GM19238 (cell line): Measurements from ENCODE around the gene RELA.
"Not testable (repeated sequence)": the region's sequence is repeated elsewhere in the genome, so short reads cannot be mapped to it uniquely, and the experiment has no call there.

Experiments used
- DNase-seq: peaks from one replicate; pipeline ENCODE4 v3.0.0; 2011; ENCODE audit warnings: low spot score; ENCODE audit not compliant: insufficient read length

Gene RELA

DNA sequence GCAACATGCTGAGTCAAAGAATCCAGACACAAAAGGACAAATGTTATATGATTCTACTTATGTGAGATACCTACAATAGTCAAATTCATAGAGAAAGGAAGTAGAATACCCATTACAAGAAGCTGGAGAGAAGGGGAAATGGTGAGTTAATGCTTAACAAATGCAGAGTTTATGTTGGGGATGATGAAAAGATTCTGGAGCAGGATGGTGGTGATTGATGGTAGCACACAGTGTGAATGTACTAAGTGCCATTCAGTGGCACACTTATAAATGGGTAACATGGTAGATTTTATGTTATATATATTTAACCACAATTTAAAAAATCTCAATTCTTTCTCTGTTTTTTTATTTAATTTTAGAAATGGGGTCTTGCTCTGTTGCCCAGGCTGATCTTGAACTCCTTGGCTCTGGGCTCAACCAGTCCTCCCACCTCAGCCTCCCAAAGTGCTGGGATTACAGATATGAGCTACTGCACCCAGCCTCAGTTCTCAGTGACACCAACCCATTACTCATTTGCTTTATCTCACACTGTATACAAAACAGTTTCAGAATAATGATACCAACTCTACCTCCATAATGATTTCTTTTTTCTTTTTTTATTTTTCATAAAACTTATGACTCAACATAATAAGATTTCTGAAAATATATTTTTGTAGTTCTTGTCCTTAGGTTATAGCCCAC lies 9.6 kb upstream of the RELA start:
- no peak for DNase-seq

DNA sequence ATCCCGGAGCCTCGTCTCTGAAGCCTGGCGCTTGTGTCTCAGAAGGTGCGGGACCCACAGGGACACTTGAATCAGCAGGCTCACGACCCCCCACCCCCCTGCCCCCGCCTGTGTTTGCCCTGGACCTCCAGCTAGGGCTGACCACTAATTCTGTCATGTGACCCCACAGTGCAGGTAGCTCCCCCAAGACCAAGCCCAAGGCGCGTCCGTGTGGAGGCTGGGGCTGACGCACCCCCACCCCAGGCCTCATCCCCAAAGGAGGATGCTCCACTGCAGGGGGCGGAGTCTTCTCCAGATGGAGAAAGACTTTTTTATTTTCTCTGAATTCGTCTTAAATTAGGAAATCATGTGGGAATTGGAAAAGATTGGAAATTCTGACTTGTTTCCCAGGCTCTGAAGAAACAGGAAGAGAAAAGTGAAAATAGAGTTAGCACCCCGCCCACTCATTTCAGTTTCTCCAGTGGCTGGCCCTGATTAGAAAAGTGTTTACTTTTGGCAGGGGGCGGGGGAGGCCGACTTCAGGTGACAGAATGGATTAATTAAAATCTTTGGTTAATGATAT lies 1.0 kb upstream of the RELA start:
- DNase-seq: no peak

DNA sequence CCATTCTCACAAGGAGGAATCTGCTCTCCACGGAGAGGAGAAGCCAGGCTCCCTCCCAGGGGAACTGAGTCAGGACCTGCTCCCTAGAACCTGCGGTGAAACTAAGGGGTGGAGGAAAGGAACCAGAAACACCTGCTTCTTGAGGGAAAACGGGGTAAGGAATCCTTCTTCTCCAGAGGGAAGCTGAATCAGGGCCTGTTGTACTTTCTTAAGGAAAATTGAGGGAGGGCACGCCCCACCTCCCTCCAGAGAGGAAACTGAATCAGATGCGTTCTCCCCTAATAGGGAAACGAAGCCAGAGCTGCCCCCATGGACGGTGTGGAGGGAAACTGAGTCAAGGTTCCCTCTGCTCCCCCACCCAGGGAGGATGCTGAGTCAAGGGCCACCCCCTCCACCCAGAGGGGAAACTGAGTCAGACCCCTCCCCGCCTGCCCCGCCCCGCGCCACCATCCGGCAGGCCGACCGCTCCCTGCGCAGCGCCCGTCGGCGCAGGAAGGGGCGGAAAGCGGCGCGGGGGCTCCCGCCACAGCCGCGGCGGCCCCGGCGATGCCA lies 393 bp downstream of the RELA start:
- no peak for DNase-seq

DNA sequence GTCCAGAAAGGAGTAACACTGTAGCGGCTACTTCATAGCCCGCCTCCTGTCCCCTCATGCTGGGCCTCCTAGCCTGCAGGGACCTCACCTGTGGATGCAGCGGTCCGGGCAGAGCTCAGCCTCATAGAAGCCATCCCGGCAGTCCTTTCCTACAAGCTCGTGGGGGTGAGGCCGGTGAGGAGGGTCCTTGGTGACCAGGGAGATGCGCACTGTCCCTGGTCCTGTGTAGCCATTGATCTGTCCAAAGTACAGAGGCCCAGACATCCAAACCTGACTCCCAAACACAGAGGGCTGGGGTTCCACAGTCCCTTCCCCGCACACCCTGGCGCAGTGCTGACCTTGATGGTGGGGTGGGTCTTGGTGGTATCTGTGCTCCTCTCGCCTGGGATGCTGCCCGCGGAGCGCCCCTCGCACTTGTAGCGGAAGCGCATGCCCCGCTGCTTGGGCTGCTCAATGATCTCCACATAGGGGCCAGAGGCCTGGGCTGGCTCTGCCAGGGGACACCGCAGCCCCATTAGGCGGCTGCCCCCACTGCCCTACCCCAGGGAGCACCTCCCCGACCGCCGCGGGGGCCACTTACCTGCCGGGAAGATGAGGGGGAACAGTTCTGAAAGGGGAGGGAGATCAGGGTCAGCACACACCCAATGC lies 993 bp downstream of the RELA start:
- no peak for DNase-seq

DNA sequence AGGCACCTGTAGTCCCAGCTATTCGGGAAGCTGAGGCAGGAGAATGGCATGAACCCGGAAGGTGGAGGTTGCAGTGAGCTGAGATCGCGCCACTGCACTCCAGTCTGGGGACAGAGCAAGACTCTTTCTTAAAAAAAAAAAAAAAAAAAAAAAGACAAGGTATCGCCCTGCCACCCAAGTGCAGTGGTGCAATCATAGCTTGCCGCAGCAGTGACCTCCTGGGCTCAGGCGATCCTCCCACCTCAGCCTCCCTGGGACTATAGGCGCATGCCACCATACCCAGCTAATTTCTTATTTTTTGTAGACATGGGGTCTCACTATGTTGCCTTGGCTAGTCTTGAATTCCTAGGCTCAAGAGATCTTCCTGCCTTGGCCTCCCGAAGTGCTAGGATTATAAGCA lies 1.8 kb downstream of the RELA start:
- DNase-seq: not testable (repeated sequence)

DNA sequence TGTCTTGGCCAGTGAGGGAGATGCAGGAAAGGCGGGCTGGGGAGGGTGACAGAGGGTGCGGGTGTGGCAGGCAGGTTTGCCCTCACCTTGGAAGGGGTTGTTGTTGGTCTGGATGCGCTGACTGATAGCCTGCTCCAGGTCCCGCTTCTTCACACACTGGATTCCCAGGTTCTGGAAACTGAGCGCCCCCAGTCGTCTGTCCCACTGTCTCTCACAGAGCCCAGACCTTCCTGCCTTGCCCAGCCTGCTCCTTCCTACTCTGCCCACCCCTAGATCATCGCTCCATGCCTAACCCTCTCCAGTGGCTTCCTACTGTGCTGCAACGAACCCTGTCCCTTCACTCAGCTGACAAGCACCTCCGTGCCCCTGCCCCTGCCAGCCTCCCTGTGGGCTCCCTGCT lies 2.7 kb downstream of the RELA start:
- DNase-seq: no peak

DNA sequence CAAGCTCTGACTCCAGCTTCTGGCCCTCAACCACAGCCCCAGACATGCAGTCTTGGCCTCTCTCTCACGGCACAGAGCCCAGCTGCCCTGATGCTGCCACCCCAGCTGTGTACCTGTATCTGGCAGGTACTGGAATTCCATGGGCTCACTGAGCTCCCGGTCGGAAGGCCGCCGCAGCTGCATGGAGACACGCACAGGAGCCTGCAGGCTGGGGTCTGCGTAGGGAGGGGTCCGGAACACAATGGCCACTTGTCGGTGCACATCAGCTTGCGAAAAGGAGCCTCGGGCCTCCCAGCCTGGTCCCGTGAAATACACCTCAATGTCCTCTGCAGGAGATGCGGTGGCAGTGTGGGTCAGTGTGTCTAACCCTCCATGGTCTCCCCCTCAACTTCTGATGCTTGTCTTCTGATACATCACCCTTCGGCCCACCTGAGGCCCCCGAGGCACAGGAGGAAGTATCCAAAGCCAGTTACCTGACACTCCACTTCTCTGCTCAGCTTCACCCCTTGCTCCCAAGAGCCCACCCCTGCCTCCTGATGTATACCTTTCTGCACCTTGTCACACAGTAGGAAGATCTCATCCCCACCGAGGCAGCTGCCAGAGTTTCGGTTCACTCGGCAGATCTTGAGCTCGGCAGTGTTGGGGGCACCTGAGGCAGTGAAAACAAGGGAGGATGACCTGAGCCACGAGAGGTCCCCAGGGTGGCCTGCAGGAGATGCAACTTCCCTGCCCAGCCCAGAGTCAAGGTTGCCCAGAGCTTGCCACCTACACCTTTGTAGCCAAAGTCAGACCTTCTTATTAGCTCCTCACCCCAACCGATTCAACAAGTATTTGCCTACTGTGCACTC lies 4.3 kb downstream of the RELA start:
- no peak for DNase-seq

DNA sequence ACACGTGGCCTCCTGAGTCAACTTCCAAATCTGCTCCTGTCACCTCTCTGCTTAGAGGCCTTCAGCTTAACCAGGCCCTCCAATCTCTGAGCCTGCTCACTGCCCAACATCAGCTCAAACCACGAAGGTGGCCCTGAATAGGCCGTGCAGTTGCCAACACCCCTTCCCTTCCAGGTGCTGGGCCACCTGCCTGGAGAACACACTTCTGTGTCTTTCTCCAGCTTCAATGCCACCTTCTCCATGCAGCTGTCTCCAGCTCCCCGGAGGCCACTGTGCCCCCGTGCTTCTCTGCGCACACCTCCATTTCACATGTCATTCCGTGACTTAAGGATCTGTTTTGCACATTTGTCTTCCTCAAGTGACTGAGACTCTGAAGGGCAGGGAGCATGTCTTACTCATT lies 5.3 kb downstream of the RELA start:
- DNase-seq: no peak

DNA sequence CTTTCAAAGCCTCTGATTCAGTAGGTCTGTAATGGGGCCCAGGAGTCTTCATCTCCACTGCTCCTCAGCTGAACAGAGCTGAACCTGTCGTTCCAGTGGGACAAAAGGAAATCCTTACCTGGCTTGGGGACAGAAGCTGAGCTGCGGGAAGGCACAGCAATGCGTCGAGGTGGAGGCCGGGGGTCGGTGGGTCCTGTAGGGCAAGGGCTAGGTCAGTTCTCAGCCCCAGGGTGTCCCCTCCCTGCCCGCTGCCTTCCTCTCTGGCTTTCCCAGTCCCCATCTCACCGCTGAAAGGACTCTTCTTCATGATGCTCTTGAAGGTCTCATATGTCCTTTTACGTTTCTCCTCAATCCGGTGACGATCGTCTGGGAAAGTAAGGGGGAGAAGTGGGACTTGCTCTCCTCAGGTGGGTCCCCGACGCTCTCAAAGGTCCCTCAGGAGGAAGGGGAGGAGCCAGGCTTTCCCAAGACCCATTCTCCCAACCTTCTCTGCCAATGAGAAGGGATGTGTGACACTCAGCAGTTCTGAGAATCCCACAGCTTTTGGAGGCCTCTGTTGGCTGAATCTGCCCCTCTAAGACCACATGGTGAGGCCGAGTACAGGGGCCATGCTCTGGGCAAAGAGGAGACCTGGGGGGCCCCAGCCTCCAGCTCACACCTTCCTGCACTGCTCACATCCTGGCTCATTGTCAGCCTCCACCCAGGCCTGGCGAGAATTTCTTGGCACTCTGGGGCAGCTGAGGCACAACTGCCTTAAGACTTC lies 7.0 kb downstream of the RELA start:
- no peak for DNase-seq

DNA sequence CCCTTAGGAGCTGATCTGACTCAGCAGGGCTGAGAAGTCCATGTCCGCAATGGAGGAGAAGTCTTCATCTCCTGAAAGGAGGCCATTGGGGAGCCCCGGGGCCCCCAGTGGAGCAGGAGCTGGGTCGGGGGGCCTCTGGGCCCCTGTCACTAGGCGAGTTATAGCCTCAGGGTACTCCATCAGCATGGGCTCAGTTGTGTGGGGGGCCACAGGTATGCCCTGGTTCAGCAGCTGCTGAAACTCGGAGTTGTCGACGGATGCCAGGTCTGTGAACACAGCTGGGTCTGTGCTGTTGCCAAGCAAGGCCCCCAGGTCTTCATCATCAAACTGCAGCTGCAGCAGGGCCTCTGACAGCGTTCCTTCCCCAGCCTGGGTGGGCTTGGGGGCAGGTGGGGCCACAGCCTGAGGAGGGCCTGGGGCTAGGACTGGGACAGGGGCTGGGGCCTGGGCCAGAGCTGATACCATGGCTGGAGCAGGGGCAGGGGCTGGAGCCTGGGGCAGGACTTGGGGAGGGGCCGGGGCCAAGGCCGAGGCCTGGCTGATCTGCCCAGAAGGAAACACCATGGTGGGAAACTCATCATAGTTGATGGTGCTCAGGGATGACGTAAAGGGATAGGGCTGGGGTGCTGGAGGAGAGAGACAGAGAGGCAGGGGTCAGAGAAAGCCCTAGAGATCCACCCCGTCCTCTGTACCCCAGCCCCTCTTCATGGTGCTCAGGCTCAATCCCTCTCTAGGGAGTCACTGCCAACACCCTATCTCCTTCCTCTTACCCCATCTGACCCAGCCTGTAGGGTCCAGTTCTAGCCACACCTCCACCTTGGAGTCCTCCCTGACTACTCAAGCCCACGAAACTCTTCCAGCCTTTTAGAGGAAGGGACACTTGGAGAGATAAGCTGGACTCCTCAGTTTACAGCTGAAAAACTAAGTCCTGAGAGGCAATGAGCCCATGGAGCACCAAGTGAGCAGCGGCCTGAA lies 8.1 kb downstream of the RELA start:
- no peak for DNase-seq

DNA sequence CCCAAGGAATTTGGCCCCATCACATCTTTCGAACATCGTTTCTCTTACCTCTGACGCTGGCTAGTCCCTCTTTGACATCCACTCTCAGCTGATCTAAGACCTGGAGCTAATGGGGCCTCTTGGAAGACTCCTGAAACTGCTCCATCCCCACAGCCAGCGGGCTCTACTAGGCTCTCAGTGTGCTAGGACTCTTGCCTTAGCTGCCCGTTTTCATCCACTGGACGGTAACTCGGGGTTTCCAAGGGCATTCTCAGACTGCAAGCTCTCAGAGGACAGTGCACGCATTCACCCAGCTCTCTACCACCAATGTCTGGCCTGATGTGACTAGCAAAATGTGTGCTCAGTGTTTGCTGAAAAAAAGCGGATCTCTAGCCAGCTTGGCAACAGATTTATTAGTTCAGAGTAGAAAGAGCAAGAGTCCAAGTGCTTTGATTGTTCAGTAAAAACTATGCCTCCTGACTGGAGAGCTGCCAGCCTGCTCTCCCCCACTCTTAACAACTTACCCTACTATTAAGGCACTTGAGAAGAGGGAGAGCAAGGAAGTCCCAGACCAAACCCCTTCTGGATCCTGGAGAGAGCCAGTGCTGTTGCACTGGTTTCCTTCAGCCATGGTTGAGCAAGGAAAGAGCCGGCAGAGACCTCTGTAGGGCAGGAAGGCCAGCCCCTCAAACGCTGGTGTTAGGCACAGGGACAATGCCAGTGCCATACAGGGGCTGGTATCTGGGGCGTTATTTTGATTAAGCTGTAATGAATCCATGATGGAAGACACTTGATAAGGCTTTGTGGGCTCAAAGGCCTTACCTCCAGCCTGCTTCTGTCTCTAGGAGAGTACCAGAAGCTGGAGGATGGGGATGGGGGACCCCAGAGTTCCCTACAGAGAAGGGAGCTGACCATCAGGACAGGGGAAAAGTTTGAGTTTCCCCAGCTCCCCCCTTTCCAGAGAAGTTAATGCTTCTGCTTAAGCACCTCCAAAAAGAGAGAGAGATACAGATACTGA lies 9.2 kb downstream of the RELA start:
- DNase-seq: no peak

DNA sequence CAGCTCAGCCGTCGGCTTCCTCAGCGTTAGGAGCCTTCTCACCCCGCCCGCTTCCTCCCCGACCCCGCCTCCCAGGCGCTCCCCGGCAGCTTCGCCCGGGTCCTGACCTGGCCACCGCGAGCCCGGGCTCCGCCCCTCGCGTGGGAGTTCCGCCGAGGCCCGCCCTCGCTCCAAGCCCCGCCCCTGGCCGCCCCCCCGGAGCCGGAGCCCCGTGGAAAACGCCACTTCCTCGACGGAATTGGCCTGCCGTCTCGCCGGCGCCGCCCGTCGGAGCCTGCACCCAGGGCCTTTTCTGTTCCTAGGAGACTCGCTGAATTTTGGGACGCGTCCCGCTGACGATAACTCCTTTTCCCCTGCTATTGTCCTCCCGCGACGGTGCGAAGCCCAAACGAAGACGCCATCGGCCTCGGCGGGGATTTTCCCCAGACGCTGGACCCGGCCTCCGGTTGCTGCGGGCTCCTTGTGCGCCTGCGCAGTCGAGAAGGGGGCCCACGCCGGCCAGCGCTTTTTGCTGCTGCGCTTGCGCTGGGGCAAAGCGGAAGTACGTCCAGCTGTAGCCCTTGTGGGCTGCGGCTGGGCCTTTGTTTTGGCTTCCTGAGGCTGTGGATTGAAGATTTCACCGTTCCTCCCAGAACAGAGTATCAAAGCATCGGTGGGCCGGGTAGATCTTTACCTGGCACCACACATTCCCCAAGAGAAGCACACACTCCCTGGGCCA lies 10.0 kb downstream of the RELA start:
- peak; percentile 99 for DNase-seq

DNA sequence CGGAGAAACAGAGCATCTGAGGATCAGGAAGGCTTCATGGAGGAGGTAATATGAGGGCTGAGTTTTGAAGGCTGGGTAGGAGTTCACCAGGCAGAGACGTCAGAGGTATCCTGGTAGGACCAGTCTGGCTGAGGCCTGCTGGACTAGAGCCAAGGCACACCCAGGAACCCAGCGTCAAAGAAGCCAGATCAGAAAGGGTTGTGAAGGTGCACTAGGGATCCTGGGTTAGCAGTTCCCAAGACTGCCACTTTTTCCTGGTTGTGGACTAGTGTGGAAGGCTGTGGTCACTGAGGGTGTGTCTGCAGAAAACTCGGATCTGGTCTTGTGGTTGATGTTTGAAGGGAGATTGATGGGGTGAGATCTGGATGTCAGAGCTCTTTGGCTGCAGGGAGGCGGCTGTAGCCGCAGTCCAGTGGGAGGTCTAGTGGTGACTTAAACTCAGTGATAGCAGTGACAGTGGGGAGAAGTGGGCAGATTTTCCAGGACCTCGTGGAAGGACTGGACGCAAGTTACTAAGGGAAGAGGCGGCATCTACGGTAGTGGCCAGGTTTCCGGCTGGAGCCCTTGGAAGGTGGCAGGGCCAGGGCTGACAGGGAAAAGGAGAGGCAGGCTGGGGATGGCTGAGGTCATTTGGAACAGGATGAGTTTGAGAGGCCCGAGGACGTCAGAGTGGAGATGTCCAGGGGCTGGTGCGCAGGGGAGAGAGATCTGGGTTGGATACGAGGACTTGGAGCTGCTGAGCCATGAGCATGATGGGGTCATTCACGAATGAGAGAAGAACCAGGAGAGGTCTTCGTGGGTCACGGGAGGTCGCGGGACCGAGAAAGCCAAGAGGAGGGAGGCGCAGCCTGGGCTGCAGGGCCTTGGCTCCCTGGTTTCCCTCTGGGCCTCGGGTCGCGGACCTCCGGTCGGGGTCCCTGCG lies 10.9 kb downstream of the RELA start:
- DNase-seq: no peak

DNA sequence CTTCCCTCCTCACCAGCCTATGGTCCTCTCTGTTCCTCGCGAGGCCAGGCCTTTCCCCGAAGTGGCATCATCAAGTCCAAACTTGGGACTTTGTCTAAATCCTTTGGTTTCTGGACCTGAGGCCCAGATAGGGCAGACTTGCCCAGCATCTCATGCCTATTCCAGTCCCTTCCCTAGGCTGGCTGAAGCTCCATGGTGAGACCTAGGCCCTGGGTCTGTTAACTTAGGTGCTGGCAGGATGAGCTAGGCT lies 11.5 kb downstream of the RELA start:
- DNase-seq: no peak

DNA sequence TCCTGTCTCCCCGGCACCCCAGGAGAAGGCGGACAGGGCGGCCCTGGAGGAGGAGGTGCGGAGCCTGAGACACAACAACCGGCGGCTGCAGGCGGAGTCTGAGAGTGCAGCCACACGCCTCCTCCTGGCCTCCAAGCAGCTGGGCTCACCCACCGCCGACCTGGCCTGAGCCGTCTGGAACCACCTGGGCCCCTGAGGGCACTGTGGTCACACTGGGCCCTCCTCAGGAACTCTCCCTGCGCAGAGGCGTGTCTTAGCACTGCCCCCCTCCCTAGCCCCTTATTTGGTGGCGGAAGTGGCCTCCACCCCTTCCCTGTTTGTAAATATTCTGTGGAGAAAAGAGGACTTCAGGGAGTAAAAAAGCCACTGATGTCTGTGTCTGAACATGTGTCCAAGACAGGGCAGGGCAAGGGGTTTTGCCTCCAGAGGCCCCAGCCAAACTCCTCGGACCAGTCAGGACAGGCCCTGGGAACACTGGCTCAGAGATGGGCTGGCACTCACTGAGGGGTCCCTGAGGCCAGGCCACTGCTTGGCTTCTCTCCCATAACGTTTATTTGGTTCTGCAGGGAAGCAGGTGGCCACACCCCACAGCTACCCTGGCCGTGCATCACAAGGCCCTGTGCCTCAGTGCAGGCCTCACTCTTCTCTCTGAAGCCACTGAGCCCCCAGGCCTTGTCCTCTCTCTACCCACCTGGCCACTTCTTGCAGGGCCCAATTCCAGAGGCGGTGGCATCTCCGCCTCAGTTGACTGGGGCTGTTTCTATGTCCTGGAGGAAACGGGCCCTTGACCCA lies 12.0 kb downstream of the RELA start:
- DNase-seq: no peak
